SU-DHL-6 (cell line): Measurements from ENCODE around the gene SEM1.

Experiments
- H2AFZ ChIP-seq: fragments of 200-600 bp; sonication (generic); 2 replicates; pipeline ENCODE4 v1.6.1; 2014; ENCODE audit warnings: low read depth, mild to moderate bottlenecking, moderate library complexity, mixed read lengths, antibody characterized with exemption, low read length; ENCODE audit not compliant: severe bottlenecking
- H3F3A ChIP-seq: fragments of 200-600 bp; shearing (Covaris generic); 2 replicates; pipeline ENCODE4 v1.6.0; 2016; ENCODE audit warnings: antibody characterized with exemption, mild to moderate bottlenecking; ENCODE audit not compliant: insufficient read depth
- H3K27ac ChIP-seq: fragments of 200-600 bp; sonication (generic); 2 replicates; pipeline ENCODE4 v1.5.1; 2016; ENCODE audit warnings: low read depth, mild to moderate bottlenecking, low read length, moderate library complexity, mixed read lengths
- H3K27me3 ChIP-seq: fragments of 200-600 bp; sonication (generic), shearing (Covaris generic); 2 replicates; pipeline ENCODE4 v1.6.0; 2014; ENCODE audit warnings: mild to moderate bottlenecking, low read length
- H3K36me3 ChIP-seq: fragments of 200-600 bp; sonication (generic); 2 replicates; pipeline ENCODE4 v1.6.1; 2014; ENCODE audit warnings: mild to moderate bottlenecking, low read length, mixed read lengths
- H3K4me2 ChIP-seq: fragments of 300-600, 200-600 bp; shearing (Covaris generic), sonication (generic); 2 replicates; pipeline ENCODE4 v1.6.0; 2014; ENCODE audit warnings: low read length, low read depth, mild to moderate bottlenecking; ENCODE audit not compliant: poor library complexity, severe bottlenecking
- H3K4me3 ChIP-seq: fragments of 200-600 bp; sonication (generic); 2 replicates; pipeline ENCODE4 v1.5.1; 2014; ENCODE audit warnings: antibody characterized with exemption, low read length, mild to moderate bottlenecking, mixed read lengths; ENCODE audit not compliant: insufficient read depth, poor library complexity, severe bottlenecking
- H3K79me2 ChIP-seq: fragments of 200-600 bp; sonication (generic); 2 replicates; pipeline ENCODE4 v1.6.1; 2014; ENCODE audit warnings: mild to moderate bottlenecking, low read length, moderate library complexity; ENCODE audit not compliant: insufficient read depth
- H3K9ac ChIP-seq: fragments of 200-600 bp; sonication (generic); 2 replicates; pipeline ENCODE4 v1.7.0; 2014; ENCODE audit warnings: mild to moderate bottlenecking, low read length
- H3K9me2 ChIP-seq: fragments of 200-600 bp; sonication (generic); replicated peaks from 2 replicates; pipeline ENCODE4 v1.6.1; 2014; ENCODE audit warnings: low read length; ENCODE audit not compliant: insufficient read depth
- H3K9me3 ChIP-seq: fragments of 200-600 bp; sonication (generic); 2 replicates; pipeline ENCODE4 v1.6.1; 2014; ENCODE audit warnings: low read length, mixed read lengths; ENCODE audit not compliant: insufficient read depth
- H4K20me1 ChIP-seq: fragments of 200-600 bp; sonication (generic); 2 replicates; pipeline ENCODE4 v1.6.1; 2014; ENCODE audit warnings: low read depth, mild to moderate bottlenecking, antibody characterized with exemption, low read length, moderate library complexity, mixed read lengths
- EZH2phosphoT487 ChIP-seq: fragments of 200-600 bp; sonication (generic), shearing (Covaris generic); conservative IDR thresholded peaks from 2 replicates; pipeline ENCODE4 v1.6.1; 2018; ENCODE audit warnings: mild to moderate bottlenecking, antibody characterized with exemption, low read length, moderate library complexity, mixed read lengths
- TF ChIP-seq, protein P1 (sequence below): fragments of 200-600 bp; sonication (generic); IDR thresholded peaks from one replicate; pipeline ENCODE4 v1.5.1; 2017; ENCODE audit warnings: antibody characterized with exemption, mild to moderate bottlenecking, low read length, moderate library complexity; ENCODE audit not compliant: insufficient read depth, poor library complexity, severe bottlenecking

Gene SEM1

DNA sequence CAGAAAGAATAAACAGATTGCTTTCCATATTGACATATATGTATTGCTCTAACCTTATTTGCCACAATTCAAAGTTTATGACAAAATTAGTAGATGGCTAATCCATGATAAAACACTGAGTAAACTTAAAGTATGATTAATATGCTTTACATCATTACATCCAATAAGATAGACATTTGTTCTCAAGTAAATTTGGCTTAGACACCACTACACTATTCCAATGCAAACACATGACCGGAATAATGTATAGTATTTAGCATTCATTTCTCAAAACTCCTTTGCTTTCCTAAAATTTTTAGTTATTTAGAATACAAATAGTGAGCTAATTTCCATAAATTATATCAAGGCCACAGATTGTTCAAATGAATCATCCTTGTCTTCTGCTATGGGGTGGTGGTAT is 20.2 kb downstream of the SEM1 start:
- Histone ChIP-seq H4K20me1 (peaks cover 15% of the 10 kb centered on the region; the same call in 1 of the 2 replicates), H3K9me3 (no peaks in the 10 kb centered on the region), H3K4me3 (no peak overlapping the region), H3K36me3 (peaks cover 76% of the 10 kb centered on the region), H3K27me3 (no peaks in the 10 kb centered on the region), H2AFZ (no peak overlapping the region), H3K9ac (no peak overlapping the region), H3F3A (peaks cover 4% of the 10 kb centered on the region; the same call in 1 of the 2 replicates), H3K4me2 (no peak overlapping the region), H3K27ac (no peak overlapping the region), H3K79me2 (peaks cover 48% of the 10 kb centered on the region), H3K9me2 (no peaks in the 10 kb centered on the region)
- TF ChIP-seq, protein P1, sequence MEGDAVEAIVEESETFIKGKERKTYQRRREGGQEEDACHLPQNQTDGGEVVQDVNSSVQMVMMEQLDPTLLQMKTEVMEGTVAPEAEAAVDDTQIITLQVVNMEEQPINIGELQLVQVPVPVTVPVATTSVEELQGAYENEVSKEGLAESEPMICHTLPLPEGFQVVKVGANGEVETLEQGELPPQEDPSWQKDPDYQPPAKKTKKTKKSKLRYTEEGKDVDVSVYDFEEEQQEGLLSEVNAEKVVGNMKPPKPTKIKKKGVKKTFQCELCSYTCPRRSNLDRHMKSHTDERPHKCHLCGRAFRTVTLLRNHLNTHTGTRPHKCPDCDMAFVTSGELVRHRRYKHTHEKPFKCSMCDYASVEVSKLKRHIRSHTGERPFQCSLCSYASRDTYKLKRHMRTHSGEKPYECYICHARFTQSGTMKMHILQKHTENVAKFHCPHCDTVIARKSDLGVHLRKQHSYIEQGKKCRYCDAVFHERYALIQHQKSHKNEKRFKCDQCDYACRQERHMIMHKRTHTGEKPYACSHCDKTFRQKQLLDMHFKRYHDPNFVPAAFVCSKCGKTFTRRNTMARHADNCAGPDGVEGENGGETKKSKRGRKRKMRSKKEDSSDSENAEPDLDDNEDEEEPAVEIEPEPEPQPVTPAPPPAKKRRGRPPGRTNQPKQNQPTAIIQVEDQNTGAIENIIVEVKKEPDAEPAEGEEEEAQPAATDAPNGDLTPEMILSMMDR = no peak
- TF ChIP-seq EZH2phosphoT487 = no peak

DNA sequence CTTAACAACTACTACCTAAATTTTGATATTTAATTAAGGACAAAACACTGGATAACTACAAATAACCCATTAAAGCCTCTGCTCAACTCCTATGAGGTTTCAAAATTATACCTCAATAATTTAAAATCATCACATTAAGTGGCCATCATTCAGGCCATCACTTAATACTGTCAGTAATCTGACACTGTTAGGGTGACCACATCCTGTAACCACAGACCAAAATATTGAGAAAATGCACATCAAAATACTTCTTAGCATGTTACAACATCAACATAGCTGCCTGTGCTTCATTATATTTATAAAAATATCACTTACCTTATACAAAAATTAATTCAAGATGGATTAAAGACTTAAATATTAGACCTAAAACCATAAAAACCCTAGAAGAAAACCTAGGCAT is 23.3 kb downstream of the SEM1 start:
- no peaks in the 10 kb centered on the region for H3K27me3 ChIP-seq
- peaks cover 22% of the 10 kb centered on the region for H3K79me2 ChIP-seq
- peaks cover 4% of the 10 kb centered on the region; the same call in 1 of the 2 replicates for H3F3A ChIP-seq
- H3K9ac ChIP-seq = no peak overlapping the region
- TF ChIP-seq, protein P1 = no peak
- no peak for TF ChIP-seq EZH2phosphoT487
- no peaks in the 10 kb centered on the region; the same call in 1 of the 2 replicates for H4K20me1 ChIP-seq
- H3K9me2 ChIP-seq = no peaks in the 10 kb centered on the region
- no peak overlapping the region for H3K4me3 ChIP-seq
- H3K9me3 ChIP-seq = no peaks in the 10 kb centered on the region; the same call in 1 of the 2 replicates
- H3K4me2 ChIP-seq = no peak overlapping the region
- no peak overlapping the region for H3K27ac ChIP-seq
- no peak overlapping the region for H2AFZ ChIP-seq
- H3K36me3 ChIP-seq = peaks cover 54% of the 10 kb centered on the region

DNA sequence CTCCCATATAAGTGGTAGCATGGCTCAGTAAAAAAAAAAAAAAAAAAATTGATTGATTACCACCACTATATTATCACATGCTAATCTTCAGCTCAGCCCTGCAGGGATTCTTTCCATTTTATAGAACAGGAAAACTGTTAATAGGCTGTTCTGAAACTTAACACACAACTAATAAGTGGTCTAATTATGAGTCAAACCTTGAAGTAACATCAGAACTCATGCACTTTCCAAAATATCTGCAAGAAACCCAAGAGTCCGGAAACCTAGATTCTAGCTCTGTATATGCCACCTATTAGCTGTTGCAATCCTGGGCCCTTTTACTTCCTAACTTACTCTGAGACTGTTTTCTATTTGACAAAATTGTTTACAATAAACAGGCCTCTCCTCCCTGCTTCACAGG is 23.9 kb downstream of the SEM1 start:
- Histone ChIP-seq H3K4me2 (no peak overlapping the region), H3K4me3 (no peak overlapping the region), H3K9ac (no peak overlapping the region), H3K36me3 (peaks cover 51% of the 10 kb centered on the region), H3K27me3 (no peaks in the 10 kb centered on the region), H3F3A (peaks cover 4% of the 10 kb centered on the region; the same call in 1 of the 2 replicates), H3K9me3 (no peaks in the 10 kb centered on the region; the same call in 1 of the 2 replicates), H4K20me1 (no peaks in the 10 kb centered on the region; the same call in 1 of the 2 replicates), H3K9me2 (no peaks in the 10 kb centered on the region), H3K79me2 (peaks cover 17% of the 10 kb centered on the region), H3K27ac (no peak overlapping the region), H2AFZ (no peak overlapping the region)
- TF ChIP-seq EZH2phosphoT487 = no peak
- TF ChIP-seq, protein P1 = no peak
